Esophagus (tissue), 2 donors: ENCODE results near the gene ARFGEF2. TPM values are rescaled to one million over a fixed set of nuclear protein-coding genes. Genes with fewer than 3 reads are reported as not detected.

Source experiments
- H3K27ac ChIP-seq, 2 donors: one replicate each; pipeline ENCODE4 v1.5.1; 2013; ENCODE audit warnings: low read depth in 2 of 2, mild to moderate bottlenecking in 2 of 2, inconsistent platforms in 1 of 2, low read length in 1 of 2, moderate library complexity in 1 of 2
- H3K27me3 ChIP-seq, 2 donors: one replicate each; pipeline ENCODE4 v1.6.1; 2013; ENCODE audit warnings: low read length in 2 of 2, control low read depth in 1 of 2, mild to moderate bottlenecking in 1 of 2; ENCODE audit not compliant: insufficient read depth in 2 of 2, control insufficient read depth in 1 of 2
- H3K36me3 ChIP-seq, 2 donors: one replicate each; pipeline ENCODE4 v1.6.1; 2013; ENCODE audit warnings: low read length in 1 of 2; ENCODE audit not compliant: control insufficient read depth in 2 of 2, insufficient read depth in 2 of 2
- H3K4me1 ChIP-seq, 2 donors: one replicate each; pipeline ENCODE4 v1.6.1; 2013; ENCODE audit warnings: low read length in 1 of 2; ENCODE audit not compliant: control insufficient read depth in 2 of 2, insufficient read depth in 2 of 2
- H3K4me3 ChIP-seq, 2 donors: one replicate each; pipeline ENCODE4 v1.5.1; 2013; ENCODE audit warnings: low read length in 2 of 2, mild to moderate bottlenecking in 2 of 2, low read depth in 1 of 2, moderate library complexity in 1 of 2
- H3K9me3 ChIP-seq, 2 donors: one replicate each; pipeline ENCODE4 v1.6.1; 2013; ENCODE audit warnings: mild to moderate bottlenecking in 2 of 2, low read depth in 1 of 2, low read length in 1 of 2, moderate library complexity in 1 of 2; ENCODE audit not compliant: control insufficient read depth in 2 of 2, insufficient read depth in 1 of 2
- WGBS, 2 donors: extraction: QIAGEN DNeasy Blood & Tissue Kit; methylation state at CpG; one replicate each; pipeline ENCODE4 v1.1.7; 2013; 5-methylcytosine and 5-hydroxymethylcytosine counted together
- polyA plus RNA-seq, 2 donors: library from polyadenylated mRNA; stranded (reverse); fragments of 200-250 nt; gene quantifications; one replicate each; pipeline ENCODE4 v1.2.3, GENCODE V29; 2013
- donor health status: healthy with polysubstance abuse.
- donor health status: Bipolar disorder and iron deficiency.

Gene ARFGEF2
- polyA plus RNA-seq, 2 donors: 6.5 to 8.2 TPM

- Histone ChIP-seq H3K4me1 (no peaks in the 10 kb centered on the region), H3K27me3 (no peaks in the 10 kb centered on the region), H3K36me3 (no peaks in the 10 kb centered on the region), H3K9me3 (no peaks in the 10 kb centered on the region), H3K4me3 (no peak overlapping the region), H3K27ac (no peak overlapping the region)
- 62 to 70% methylated on average over 10 of the region's 10 CpGs for WGBS, 2 donors
Observed at GRCh38 chr20:48898210-48898609, 23.3 kb upstream of the ARFGEF2 start.

GRCh38 chr20:48898896-48899530 is 22.5 kb upstream of the ARFGEF2 start:
- H3K4me3 ChIP-seq: no peak overlapping the region
- H3K4me1 ChIP-seq: no peaks in the 10 kb centered on the region
- no peak overlapping the region for H3K27ac ChIP-seq
- 85 to 86% methylated on average over 5 of the region's 5 CpGs for WGBS, 2 donors
- no peaks in the 10 kb centered on the region for H3K9me3 ChIP-seq
- no peaks in the 10 kb centered on the region for H3K36me3 ChIP-seq
- H3K27me3 ChIP-seq: no peaks in the 10 kb centered on the region

GRCh38 chr20:48899881-48900280 is 21.6 kb upstream of the ARFGEF2 start:
- H3K36me3 ChIP-seq: no peaks in the 10 kb centered on the region
- H3K4me3 ChIP-seq: no peak overlapping the region
- H3K4me1 ChIP-seq: no peaks in the 10 kb centered on the region
- H3K9me3 ChIP-seq: no peaks in the 10 kb centered on the region
- no peak overlapping the region for H3K27ac ChIP-seq
- H3K27me3 ChIP-seq: no peaks in the 10 kb centered on the region

GRCh38 chr20:48901326-48901725 is 20.2 kb upstream of the ARFGEF2 start:
- no peaks in the 10 kb centered on the region for H3K27me3 ChIP-seq
- no peaks in the 10 kb centered on the region for H3K9me3 ChIP-seq
- H3K4me3 ChIP-seq: no peak overlapping the region
- H3K4me1 ChIP-seq: no peaks in the 10 kb centered on the region
- no peak overlapping the region for H3K27ac ChIP-seq
- no peaks in the 10 kb centered on the region for H3K36me3 ChIP-seq
- 78 to 81% methylated on average over 4 of the region's 4 CpGs for WGBS, 2 donors

- no peaks in the 10 kb centered on the region for H3K36me3 ChIP-seq
- no peaks in the 10 kb centered on the region for H3K9me3 ChIP-seq
- no peak overlapping the region for H3K4me3 ChIP-seq
- H3K27ac ChIP-seq: no peak overlapping the region
- H3K4me1 ChIP-seq: no peaks in the 10 kb centered on the region
- no peaks in the 10 kb centered on the region for H3K27me3 ChIP-seq
- 91 to 92% methylated on average over 10 of the region's 10 CpGs for WGBS, 2 donors
Observed at GRCh38 chr20:48903705-48904104, 17.8 kb upstream of the ARFGEF2 start.

GRCh38 chr20:48904566-48905296 is 16.8 kb upstream of the ARFGEF2 start:
- no peak overlapping the region for H3K4me3 ChIP-seq
- no peaks in the 10 kb centered on the region for H3K27me3 ChIP-seq
- 19 to 21% methylated on average over 11 of the region's 11 CpGs for WGBS, 2 donors
- peaks cover 0 to 4% of the 10 kb centered on the region in 2 donors for H3K9me3 ChIP-seq
- H3K27ac ChIP-seq: no peak overlapping the region
- H3K36me3 ChIP-seq: no peaks in the 10 kb centered on the region
- no peaks in the 10 kb centered on the region for H3K4me1 ChIP-seq

- no peaks in the 10 kb centered on the region for H3K4me1 ChIP-seq
- H3K27me3 ChIP-seq: no peaks in the 10 kb centered on the region
- no peak overlapping the region for H3K27ac ChIP-seq
- no peaks in the 10 kb centered on the region for H3K36me3 ChIP-seq
- H3K9me3 ChIP-seq: peaks cover 0 to 4% of the 10 kb centered on the region in 2 donors
- no peak overlapping the region for H3K4me3 ChIP-seq
- WGBS, 2 donors: 52 to 57% methylated on average over 5 of the region's 5 CpGs
Observed at GRCh38 chr20:48905297-48905647, 16.2 kb upstream of the ARFGEF2 start.

GRCh38 chr20:48906221-48906877 is 15.2 kb upstream of the ARFGEF2 start:
- H3K27me3 ChIP-seq: no peaks in the 10 kb centered on the region
- H3K4me1 ChIP-seq: no peaks in the 10 kb centered on the region
- H3K9me3 ChIP-seq: peaks cover 0 to 4% of the 10 kb centered on the region in 2 donors
- WGBS, 2 donors: 40 to 45% methylated on average over 7 of the region's 7 CpGs
- no peak overlapping the region for H3K27ac ChIP-seq
- H3K36me3 ChIP-seq: no peaks in the 10 kb centered on the region
- no peak overlapping the region for H3K4me3 ChIP-seq

GRCh38 chr20:48908656-48909319 is 12.7 kb upstream of the ARFGEF2 start:
- WGBS, 2 donors: 67 to 68% methylated on average over 2 of the region's 2 CpGs
- Histone ChIP-seq H3K4me3 (no peak overlapping the region), H3K36me3 (no peaks in the 10 kb centered on the region)

More at GRCh38 chr20:48908656-48909319, 12.7 kb upstream of the ARFGEF2 start:
- Histone ChIP-seq H3K9me3 (peaks cover 0 to 4% of the 10 kb centered on the region in 2 donors), H3K27me3 (no peaks in the 10 kb centered on the region), H3K4me1 (no peaks in the 10 kb centered on the region), H3K27ac (no peak overlapping the region)
